Activated CD4-positive, CD25-positive, alpha-beta regulatory T cell (primary cell): ENCODE results near the gene FKTN.

ENCODE experiments used
- DNase-seq, 4 experiments: peaks; one replicate each; lab custom pipeline; 2025; lab: John Stamatoyannopoulos, UW

Gene FKTN

DNA sequence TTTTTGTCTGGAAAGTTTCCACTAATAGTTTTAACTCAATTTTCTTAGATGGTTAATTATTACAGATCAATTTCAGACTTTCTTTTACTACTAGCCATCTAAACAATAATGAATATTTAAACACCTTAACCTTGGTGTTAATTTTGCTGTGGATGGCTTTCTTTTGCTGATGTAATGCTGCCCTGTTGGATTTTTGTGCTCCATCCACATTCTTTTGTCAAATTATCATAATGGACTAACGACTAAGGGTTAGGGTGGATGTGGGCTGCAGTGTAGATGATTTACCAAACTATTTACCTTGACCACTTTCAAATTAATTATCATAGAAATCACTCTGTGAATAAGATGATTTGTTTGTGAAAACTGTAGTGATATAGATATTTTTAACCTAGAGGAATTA, 120.8 kb downstream of the FKTN start:
- DNase-seq, result no peak

DNA sequence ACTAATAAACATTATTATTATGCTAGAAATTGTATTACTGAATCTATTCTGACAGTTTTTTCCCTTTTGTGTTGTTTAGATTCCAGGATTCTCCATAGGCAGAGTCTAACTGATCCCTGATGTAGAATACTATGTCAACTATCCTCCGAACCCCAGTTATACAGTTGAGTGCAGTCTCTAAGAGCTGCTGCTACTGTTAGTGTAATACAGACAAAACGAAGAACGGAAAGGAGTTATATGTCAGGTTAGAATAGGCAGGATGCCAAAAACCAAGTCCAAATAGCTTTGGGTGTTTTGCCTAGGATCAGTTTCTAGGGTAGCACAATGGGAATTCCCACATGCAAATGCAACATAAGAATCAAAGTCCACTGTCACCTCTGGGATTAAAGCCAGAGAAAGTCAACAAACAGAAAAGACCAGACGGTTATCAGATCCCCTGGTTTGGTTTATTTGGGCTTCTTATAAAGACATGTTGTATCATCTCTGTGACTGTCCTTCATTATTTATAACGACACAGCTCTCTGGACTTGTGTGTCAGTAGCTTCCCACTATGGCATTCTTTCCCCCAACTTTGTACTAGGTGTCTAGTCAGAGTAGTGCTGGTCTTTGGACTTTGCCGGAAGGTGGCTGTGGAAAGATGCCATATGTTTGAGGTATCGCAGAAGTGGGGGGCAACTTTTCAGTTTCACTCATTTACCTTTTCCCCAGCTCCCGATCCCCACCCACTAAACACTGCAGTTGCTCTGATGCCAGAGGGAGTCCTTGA, 121.5 kb downstream of the FKTN start:
- DNase-seq, result no peak

DNA sequence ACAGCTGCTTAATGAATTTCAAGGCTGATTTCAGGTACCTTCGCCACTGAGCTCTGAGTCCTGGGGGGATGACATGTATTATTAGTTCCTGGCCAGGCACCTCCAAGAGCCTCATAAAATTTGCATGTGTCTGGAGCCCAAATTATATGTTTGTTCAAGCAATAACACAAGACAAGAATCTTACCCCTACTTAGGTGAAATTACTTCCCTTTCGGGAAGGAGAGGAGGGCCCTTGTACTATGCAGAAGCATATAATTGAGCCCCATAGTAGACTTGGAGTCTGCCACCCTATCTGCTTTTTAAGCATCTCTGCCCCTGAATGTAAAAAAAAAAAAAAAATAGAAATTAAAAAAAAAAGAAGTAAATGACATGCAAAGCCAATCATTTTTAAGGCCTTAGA, 123.4 kb downstream of the FKTN start:
- DNase-seq, result no peak

DNA sequence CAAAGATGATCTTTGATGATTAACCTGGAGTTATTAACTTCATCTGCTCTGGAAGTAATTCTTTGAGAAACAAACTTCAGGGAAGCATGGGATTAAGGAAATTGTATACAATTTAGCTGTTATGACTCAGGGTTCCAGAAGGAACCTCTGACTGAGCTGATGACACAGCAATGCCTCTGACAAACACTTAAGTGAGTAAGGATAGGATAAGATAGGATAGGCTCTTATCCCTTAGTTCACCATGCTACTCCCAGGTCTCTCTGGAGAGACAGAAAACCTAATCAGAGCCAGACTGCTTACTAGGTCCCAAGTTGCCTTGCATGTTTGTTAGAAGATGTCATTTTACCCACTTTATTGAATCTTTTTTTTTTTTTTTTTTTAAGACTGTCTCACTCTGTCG, 123.8 kb downstream of the FKTN start:
- no peak for DNase-seq

DNA sequence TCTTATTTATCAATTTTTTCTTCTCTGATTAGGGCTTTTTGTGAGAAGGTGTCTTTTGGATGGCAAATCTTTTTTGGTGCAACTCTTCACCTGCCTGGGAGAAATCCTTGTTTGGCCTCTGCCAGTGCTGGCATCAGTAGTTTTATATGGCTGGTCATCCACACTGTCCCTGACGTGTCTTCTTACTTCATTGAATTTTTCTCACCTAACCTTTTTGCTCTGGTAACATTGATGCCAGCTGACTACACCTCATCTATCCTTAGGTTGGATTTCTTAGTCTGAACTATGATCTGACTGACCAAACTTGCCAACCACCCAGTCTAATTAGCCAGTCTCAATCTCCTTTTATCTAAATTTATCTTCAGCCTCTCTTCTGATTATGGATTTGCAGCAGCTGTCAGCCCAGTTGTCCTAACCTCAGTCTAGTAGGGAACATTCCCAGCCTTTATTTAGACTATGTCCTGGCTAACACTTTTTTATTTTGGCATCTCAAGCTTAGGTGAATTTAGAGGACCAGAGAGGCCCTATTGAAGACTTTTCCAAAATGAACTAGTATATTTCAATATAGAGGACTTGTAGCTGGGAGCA, 125.9 kb downstream of the FKTN start:
- DNase-seq, result no peak

DNA sequence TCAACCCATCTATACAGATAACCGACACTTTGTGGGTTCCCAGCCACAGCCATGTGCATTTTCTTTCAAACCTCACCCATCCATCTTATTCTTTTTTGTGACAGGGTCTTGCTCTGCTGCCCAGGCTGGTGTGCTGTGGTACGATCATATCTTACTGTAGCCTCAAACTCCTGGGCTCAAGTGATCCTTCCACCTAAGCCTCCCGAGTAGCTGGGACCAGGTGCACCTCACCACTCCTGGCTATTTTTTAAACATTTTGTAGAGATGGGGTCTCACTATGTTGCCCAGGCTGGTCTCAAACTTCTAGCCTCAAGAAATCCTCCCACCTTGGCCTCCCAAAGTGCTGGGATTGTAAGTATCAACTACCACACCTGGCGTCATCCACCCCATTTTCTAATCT, 129.0 kb downstream of the FKTN start:
- no peak for DNase-seq
